Activated naive CD8-positive, alpha-beta T cell treated with anti-CD3 and anti-CD28 coated beads, Interleukin-2, amount 50 U/mL, for 16 hours (primary cell): Measurements from ENCODE around the gene TLR2.
A peak's percentile ranks its signal among the peaks of the same experiment; 100 is the strongest.

ENCODE experiments used
- DNase-seq: peaks from one replicate; pipeline ENCODE4 v3.0.0-alpha.2; 2020; ENCODE audit warnings: low read depth, low spot score

The TLR2 gene

DNA sequence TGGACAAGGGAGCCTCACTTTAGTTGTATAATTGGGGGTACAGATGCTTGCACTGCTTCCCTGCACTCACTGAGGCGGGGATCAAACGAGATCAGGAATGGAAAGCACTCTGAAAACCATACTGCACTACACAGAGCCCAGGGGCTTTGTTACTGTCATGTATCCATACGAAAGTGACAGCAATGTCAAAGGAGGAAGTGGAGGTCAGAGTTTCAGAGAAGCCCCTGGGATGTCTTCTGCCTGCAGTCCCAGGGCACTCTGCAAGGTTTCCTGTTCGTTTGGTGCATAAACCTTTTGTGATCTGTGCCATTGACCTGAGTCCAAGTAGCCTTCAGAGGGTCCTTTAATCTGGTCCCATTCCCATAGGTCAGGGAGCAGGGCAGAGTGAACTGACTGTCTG is 44.6 kb downstream of the TLR2 start:
- DNase-seq, result no peak

- DNase-seq, result no peak
These were observed 45.8 kb downstream of the TLR2 start for GRCh38 chr4:153729895-153730294.

GRCh38 chr4:153731239-153731638 is 47.2 kb downstream of the TLR2 start:
- DNase-seq, result no peak

- DNase-seq, result no peak
These were observed 49.8 kb downstream of the TLR2 start for GRCh38 chr4:153733751-153734448.

DNA sequence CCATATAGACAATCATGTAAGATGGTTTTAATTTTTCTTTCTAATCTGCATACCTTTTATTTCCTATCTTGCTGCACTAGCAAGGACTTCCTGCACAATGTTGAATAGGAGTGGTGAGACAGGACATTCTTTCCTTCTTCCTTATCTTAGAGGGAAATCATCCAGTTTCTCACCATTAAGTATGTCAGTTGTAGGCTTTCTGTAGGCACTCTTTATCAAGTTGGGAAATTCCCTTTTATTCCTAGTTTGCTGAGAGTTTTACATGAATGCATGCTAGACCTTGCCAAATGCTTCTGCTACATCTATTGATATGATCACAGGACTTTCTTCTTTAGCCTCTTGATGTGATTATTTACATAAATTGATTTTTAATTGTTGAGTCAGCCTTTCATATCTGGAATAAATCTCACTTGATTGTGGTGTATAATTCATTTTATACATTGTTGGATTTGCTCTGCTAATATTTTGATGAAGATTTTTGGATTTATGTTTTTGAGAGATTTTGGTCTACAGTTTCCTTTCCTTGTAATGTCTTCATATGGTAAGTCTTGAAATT is 51.9 kb downstream of the TLR2 start:
- DNase-seq, result no peak

- DNase-seq, result no peak
These were observed 57.5 kb downstream of the TLR2 start for GRCh38 chr4:153741541-153741940.

- no peak for DNase-seq
These were observed 61.6 kb downstream of the TLR2 start for GRCh38 chr4:153745651-153746050.

GRCh38 chr4:153747406-153747955 is 63.4 kb downstream of the TLR2 start:
- DNase-seq, result no peak

- no peak for DNase-seq
These were observed 64.3 kb downstream of the TLR2 start for GRCh38 chr4:153748378-153748777.

GRCh38 chr4:153750197-153750817 is 66.2 kb downstream of the TLR2 start:
- DNase-seq, result peak; percentile 49

GRCh38 chr4:153755186-153755585 is 71.1 kb downstream of the TLR2 start:
- DNase-seq, result no peak
